Measurements from ENCODE around the gene GPR157. TPM values are rescaled to one million over a fixed set of nuclear protein-coding genes. Genes with fewer than 3 reads are reported as not detected.

GPR157 gene
- total RNA-seq, 6 donors from 2014 or later = 12.0 to 26.5 (median 16.7) TPM

- H3K4me3 ChIP-seq = no peak overlapping the region
- no peaks in the 10 kb centered on the region for H3K27me3 ChIP-seq
- WGBS, 2 donors = 92 to 95% methylated on average over 26 to 42 of the region's 50 CpGs
- TF ChIP-seq CTCF (IDR thresholded peaks at IDR 0.05) (no peak), POLR2AphosphoS5 (IDR thresholded peaks at IDR 0.05) (no peak), EP300 (IDR thresholded peaks at IDR 0.05) (no peak), POLR2A (IDR thresholded peaks at IDR 0.05) (no peak)
- no peak overlapping the region for H3K27ac ChIP-seq
- peaks cover 5 to 18% (median 11%) of the 10 kb centered on the region in 4 donors for H3K4me1 ChIP-seq
- H3K9me3 ChIP-seq = no peaks in the 10 kb centered on the region
- no peak for ATAC-seq (ENCODE audit: low FRiP score in 2 of 2)
- DNase-seq = peak in 1 of 2 donors; percentile 78
- H3K36me3 ChIP-seq = no peaks in the 10 kb centered on the region
Measured at GRCh38 chr1:9071554-9072235, 57.2 kb downstream of the GPR157 start.

DNA sequence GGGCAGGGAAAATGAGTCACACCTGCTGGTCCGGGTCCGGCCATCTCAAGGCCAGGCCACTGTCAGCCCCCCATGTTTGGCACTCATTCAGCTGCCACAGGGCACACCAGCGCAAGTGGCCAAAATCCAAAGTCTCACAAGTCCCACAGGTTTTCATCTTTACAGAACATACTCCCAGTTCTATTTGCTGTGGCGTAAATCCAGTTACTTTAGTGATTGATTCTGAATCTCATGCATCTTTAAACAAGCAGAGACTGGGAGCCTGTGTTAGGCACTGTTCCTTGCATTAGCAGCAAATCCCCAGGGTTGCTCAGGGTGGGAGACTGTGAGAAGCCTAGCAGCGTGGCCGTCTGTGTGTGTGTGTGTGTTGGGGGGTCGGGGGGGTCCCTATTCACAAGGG, 58.4 kb downstream of the GPR157 start:
- 76 to 89% methylated on average over 7 of the region's 7 CpGs for WGBS, 2 donors
- Histone ChIP-seq H3K27ac (no peak overlapping the region), H3K4me3 (no peak overlapping the region), H3K36me3 (no peaks in the 10 kb centered on the region), H3K4me1 (peaks cover 6 to 20% (median 11%) of the 10 kb centered on the region in 4 donors), H3K9me3 (no peaks in the 10 kb centered on the region), H3K27me3 (no peaks in the 10 kb centered on the region)
- DNase-seq (no peak), ATAC-seq (ENCODE audit: low FRiP score in 2 of 2) (no peak)
- TF ChIP-seq CTCF (IDR thresholded peaks at IDR 0.05) = no peak
- TF ChIP-seq POLR2A (IDR thresholded peaks at IDR 0.05) = no peak
- no peak for TF ChIP-seq POLR2AphosphoS5 (IDR thresholded peaks at IDR 0.05)
- no peak for TF ChIP-seq EP300 (IDR thresholded peaks at IDR 0.05)

DNA sequence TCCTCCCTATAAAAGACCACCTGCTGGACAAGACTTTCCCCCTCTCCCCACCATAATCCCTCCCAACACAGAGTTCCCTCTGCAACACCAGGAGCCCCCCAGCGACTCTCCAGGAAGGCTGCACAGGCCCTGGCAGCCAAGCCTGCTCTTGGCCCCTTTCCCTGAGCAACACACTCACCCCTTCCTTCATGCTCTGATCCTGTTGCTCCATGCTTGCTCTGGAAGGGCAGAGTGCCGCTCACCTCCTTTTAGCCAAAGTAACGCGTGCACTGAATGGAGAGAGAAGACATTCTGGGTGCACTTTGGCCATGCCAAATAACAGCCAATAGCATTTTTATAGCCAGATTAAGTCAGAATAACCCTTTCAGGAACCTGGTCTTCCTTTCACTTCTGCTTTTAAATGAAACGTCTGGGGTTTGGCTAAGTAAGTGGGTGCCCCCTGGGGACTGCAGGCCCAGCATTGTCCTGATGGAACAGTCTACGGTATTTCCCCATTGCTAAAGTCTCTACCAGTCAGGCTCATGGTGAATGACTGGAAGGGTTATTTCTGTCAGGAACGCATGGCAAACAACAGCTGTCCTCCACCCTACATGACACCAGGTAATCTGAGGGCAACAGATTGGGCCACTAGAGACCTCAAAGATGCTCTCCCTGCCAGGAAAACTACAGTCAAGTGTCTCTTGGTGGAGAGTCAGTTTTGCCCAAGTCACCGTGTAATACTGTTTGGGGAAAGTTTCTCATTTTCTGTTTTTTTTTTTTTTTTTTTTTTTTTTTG, 59.4 kb downstream of the GPR157 start, which contains the start of gene SLC2A5:
SLC2A5 (minus strand) TSS at position 310 of the 775 bp plus-strand sequence; CDS start at position 211, 99 bp downstream.
- ATAC-seq (ENCODE audit: low FRiP score in 2 of 2) (peak; percentile 31 to 52), DNase-seq (peak in 1 of 2 donors; percentile 41)
- Histone ChIP-seq H3K4me3 (no peak within 1 kb of the TSS), H3K9me3 (no peaks in the 10 kb centered on the region), H3K36me3 (no peaks in the 10 kb centered on the region), H3K27me3 (no peaks in the 10 kb centered on the region), H3K27ac (peak within 1 kb of the TSS in 2 of 4 donors; percentile 4 to 46), H3K4me1 (peaks cover 9 to 20% (median 11%) of the 10 kb centered on the region in 4 donors)
- 47 to 55% methylated on average over 8 of the region's 8 CpGs for WGBS, 2 donors
- TF ChIP-seq CTCF (IDR thresholded peaks at IDR 0.05) (no peak), POLR2AphosphoS5 (IDR thresholded peaks at IDR 0.05) (no peak), EP300 (IDR thresholded peaks at IDR 0.05) (no peak), POLR2A (IDR thresholded peaks at IDR 0.05) (no peak)

- TF ChIP-seq POLR2AphosphoS5 (IDR thresholded peaks at IDR 0.05) (no peak), POLR2A (IDR thresholded peaks at IDR 0.05) (no peak), EP300 (IDR thresholded peaks at IDR 0.05) (no peak), CTCF (IDR thresholded peaks at IDR 0.05) (no peak)
- Histone ChIP-seq H3K4me1 (peaks cover 11 to 25% (median 16%) of the 10 kb centered on the region in 4 donors), H3K27ac (peak overlapping the region in 2 of 4 donors; percentile 4 to 46), H3K27me3 (no peaks in the 10 kb centered on the region), H3K4me3 (no peak overlapping the region), H3K9me3 (no peaks in the 10 kb centered on the region), H3K36me3 (no peaks in the 10 kb centered on the region)
- no peak for ATAC-seq (ENCODE audit: low FRiP score in 2 of 2)
- WGBS, 2 donors = 44 to 60% methylated on average over 4 of the region's 4 CpGs
- DNase-seq = no peak
Measured at GRCh38 chr1:9068981-9069325, 59.9 kb downstream of the GPR157 start.

All from upper lobe of left lung (tissue), 6 donors.